Fibroblast of mammary gland (primary cell): Measurements from ENCODE around the gene CCT6B.

Experiments
- DNase-seq: peaks from one replicate; pipeline ENCODE4 v3.0.0-alpha.2; 2010; ENCODE audit warnings: low read depth
- H3K4me3 ChIP-seq: 2 replicates; pipeline ENCODE4 v1.5.1; 2011; ENCODE audit warnings: low read depth, mild to moderate bottlenecking, low read length, moderate library complexity; ENCODE audit not compliant: control insufficient read depth
- CTCF ChIP-seq: conservative IDR thresholded peaks from 2 replicates; pipeline ENCODE4 v1.5.1; 2011; ENCODE audit warnings: low read depth, low read length, inconsistent platforms; ENCODE audit not compliant: control insufficient read depth, insufficient read depth

CCT6B gene

GRCh38 chr17:34961093-34961911 is at the start of gene CCT6B, which contains the start of gene ZNF830:
Gene CCT6B (minus strand): TSS chr17:34961460. CDS start chr17:34961393, 67 bp downstream.
Gene ZNF830 (plus strand): TSS chr17:34961540. CDS start chr17:34961567, 27 bp downstream.
- H3K4me3 ChIP-seq = peak within 1 kb of the TSS; percentile 99
- no peak for TF ChIP-seq CTCF
- DNase-seq = peak; percentile 95

- no peak overlapping the region for H3K4me3 ChIP-seq
- peak; percentile 6 for DNase-seq
- no peak for TF ChIP-seq CTCF
Observed at GRCh38 chr17:35010093-35010492, 48.8 kb upstream of the CCT6B start.

- H3K4me3 ChIP-seq = no peak overlapping the region
- no peak for TF ChIP-seq CTCF
- DNase-seq = no peak
Observed at GRCh38 chr17:35006961-35007360, 45.7 kb upstream of the CCT6B start.

- H3K4me3 ChIP-seq = no peak overlapping the region
- DNase-seq = no peak
- no peak for TF ChIP-seq CTCF
Observed at GRCh38 chr17:35006345-35006744, 45.1 kb upstream of the CCT6B start.

- H3K4me3 ChIP-seq = no peak overlapping the region
- DNase-seq = no peak
- no peak for TF ChIP-seq CTCF
Observed at GRCh38 chr17:35003778-35004177, 42.5 kb upstream of the CCT6B start.

GRCh38 chr17:35002876-35003551 is 41.8 kb upstream of the CCT6B start:
- no peak for TF ChIP-seq CTCF
- no peak overlapping the region for H3K4me3 ChIP-seq
- DNase-seq = peak; percentile 37
